T-cell (primary cell): ENCODE measurements around the gene NUP155. TPM values are rescaled to one million over a fixed set of nuclear protein-coding genes. Genes with fewer than 3 reads are reported as not detected.
A peak's percentile ranks its signal among the peaks of the same experiment; 100 is the strongest.

Source experiments
- ATAC-seq, 4 experiments: fragments of 200-7000 bp in 3 of 4; fragments of 150-1000 bp in 1 of 4; cut with Tn5 transposase; replicated peaks in 1 of 4; 1 replicate in 3 of 4; 2 replicates in 1 of 4; pipeline ENCODE4 v1.10.0; 2021; ENCODE audit warnings: moderate library complexity in 3 of 4, mild to moderate bottlenecking in 2 of 4, moderate number of reproducible peaks in 1 of 4
- CTCF ChIA-PET, 2 donors: fragments of 300-600 bp; sonication (Branson Sonifier 250); formaldehyde crosslinking; loops; one replicate each; lab custom pipeline; 2022; ENCODE audit warnings: antibody characterized with exemption in 2 of 2; lab: Charles Lee
- POLR2A ChIA-PET, 2 donors: fragments of 300-600 bp; sonication (Branson Sonifier 250); formaldehyde crosslinking; loops; one replicate each; lab custom pipeline; 2022; ENCODE audit warnings: antibody characterized with exemption in 2 of 2; lab: Charles Lee
- DNase-seq, 35 experiments: peaks; one replicate each; pipeline versions ENCODE4 v3.0.0 to v3.0.0-alpha.2; 2013 to 2023
- H3K27ac ChIP-seq: one replicate; pipeline ENCODE4 v1.5.1; 2013; ENCODE audit warnings: low read length
- H3K27me3 ChIP-seq, 2 experiments: replicated peaks in 1 of 2; 1 replicate in 1 of 2; 2 replicates in 1 of 2; pipeline versions ENCODE4 v1.6.1 to v1.7.0; 2013; ENCODE audit warnings: low read length in 1 of 2, mixed read lengths in 1 of 2; ENCODE audit not compliant: control insufficient read depth in 2 of 2, insufficient read depth in 2 of 2; ENCODE audit errors: extremely low read depth in 1 of 2
- H3K36me3 ChIP-seq, 2 donors: 1 replicate in 1 of 2; 2 replicates in 1 of 2; pipeline versions ENCODE4 v1.6.1 to v1.7.0; 2013; ENCODE audit warnings: low read length in 1 of 2; ENCODE audit not compliant: control insufficient read depth in 2 of 2, insufficient read depth in 1 of 2; ENCODE audit errors: extremely low read depth in 1 of 2
- H3K4me1 ChIP-seq, 2 experiments: 1 replicate in 1 of 2; 2 replicates in 1 of 2; pipeline versions ENCODE4 v1.6.1 to v1.7.0; 2013; ENCODE audit warnings: low read length in 2 of 2, mixed read lengths in 1 of 2; ENCODE audit not compliant: insufficient read depth in 2 of 2, control insufficient read depth in 1 of 2; ENCODE audit errors: extremely low read depth in 1 of 2
- H3K4me3 ChIP-seq, 2 donors: 1 replicate in 1 of 2; 2 replicates in 1 of 2; pipeline versions ENCODE4 v1.5.1 to v1.7.0; 2013; ENCODE audit warnings: mild to moderate bottlenecking in 2 of 2, low read length in 1 of 2, moderate library complexity in 1 of 2; ENCODE audit not compliant: control insufficient read depth in 1 of 2; ENCODE audit errors: extremely low read depth in 1 of 2
- H3K9me3 ChIP-seq: 2 replicates; pipeline ENCODE4 v1.7.0; 2013
- H3K27ac Mint-ChIP-seq, 2 donors: one replicate each; pipeline ENCODE4 v1.8.0; 2020 to 2021; ENCODE audit warnings: mild to moderate bottlenecking in 2 of 2, mixed read lengths in 2 of 2
- H3K27me3 Mint-ChIP-seq, 2 donors: one replicate each; pipeline ENCODE4 v1.8.0; 2021 to 2022; ENCODE audit warnings: mixed read lengths in 2 of 2
- H3K36me3 Mint-ChIP-seq: one replicate; pipeline ENCODE4 v1.8.0; 2021; ENCODE audit warnings: mixed read lengths
- H3K4me1 Mint-ChIP-seq, 3 donors: one replicate each; pipeline ENCODE4 v1.8.0; 2020 to 2022; ENCODE audit warnings: mixed read lengths in 3 of 3, mild to moderate bottlenecking in 1 of 3
- H3K4me3 Mint-ChIP-seq, 3 donors: one replicate each; pipeline ENCODE4 v1.8.0; 2020 to 2022; ENCODE audit warnings: mild to moderate bottlenecking in 3 of 3, mixed read lengths in 3 of 3, moderate library complexity in 3 of 3
- H3K9me3 Mint-ChIP-seq, 3 donors: one replicate each; pipeline ENCODE4 v1.8.0; 2020 to 2022; ENCODE audit warnings: mixed read lengths in 3 of 3
- WGBS: methylation state at CpG from one replicate; pipeline ENCODE4 v1.1.5; 2013; ENCODE audit warnings: missing lambda C conversion rate; ENCODE audit not compliant: insufficient coverage; 5-methylcytosine and 5-hydroxymethylcytosine counted together
- total RNA-seq, 35 experiments: library from RNA in 6 of 35; stranded (reverse) in 6 of 35; fragments of 120-200 nt in 1 of 35; gene quantifications; one replicate each; pipeline versions ENCODE4 v1.2.1 to v1.2.4 and lab custom pipeline; 2013 to 2026

Gene NUP155
- total RNA-seq, 5 donors from 2014 or later (not counting 1 experiment from before 2014, with no cell fraction given): 23.9 to 28.0 (median 25.7) TPM

DNA sequence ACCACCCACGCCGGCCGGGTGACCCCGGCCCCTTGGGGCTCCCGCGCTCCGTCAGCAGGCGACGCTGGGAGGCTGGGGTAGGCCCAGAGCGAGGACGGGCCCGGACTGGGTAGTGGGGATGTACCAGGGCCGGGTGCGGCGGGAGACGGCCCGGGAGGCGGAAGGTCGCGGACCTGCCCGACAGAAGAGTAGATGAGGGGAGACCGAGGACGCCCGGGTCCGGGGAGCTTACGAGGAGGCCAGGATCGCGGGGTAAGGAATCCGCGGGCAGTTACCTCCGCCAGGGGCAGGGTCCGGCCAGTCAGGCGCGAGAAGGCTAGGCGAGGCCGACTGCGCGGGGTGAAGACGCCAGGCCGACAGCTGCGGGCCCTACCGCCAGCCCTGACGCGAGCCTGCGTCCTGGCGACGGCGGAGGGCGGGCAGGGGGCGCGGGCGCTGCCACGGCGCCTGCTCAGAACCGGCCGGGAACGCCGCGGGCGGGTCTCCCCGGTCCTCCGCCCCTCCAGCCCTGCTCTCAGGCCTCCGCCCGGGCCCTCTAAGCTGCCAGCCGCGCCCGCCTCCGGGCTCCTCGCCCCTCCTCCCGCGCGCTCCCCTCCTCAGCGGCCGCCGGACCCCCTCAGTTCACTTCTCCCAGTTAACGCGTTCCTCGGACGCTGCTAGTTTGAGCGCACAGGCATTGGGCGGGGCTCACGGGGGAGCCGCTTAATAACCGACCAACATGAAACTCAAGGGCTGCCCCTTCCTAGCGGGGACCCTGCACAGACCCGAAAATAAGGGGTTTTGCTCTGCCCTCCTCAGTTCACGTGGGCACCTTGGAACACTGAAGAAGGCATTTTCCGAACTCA is 121.7 kb downstream of the NUP155 start, which contains the start of gene CPLANE1:
CPLANE1 (minus strand) TSS at position 407 of the 845 bp plus-strand sequence. CDS start 1,678 bp downstream, outside the sequence.
- Histone ChIP-seq H3K4me3 (peak within 1 kb of the TSS; percentile 88 to 89), H3K36me3 (no peaks in the 10 kb centered on the region), H3K27ac (peak within 1 kb of the TSS; percentile 67), H3K27me3 (peaks cover 0 to 4% of the 10 kb centered on the region in 2 experiments), H3K9me3 (no peaks in the 10 kb centered on the region), H3K4me1 (peaks cover 8 to 17% of the 10 kb centered on the region in 2 experiments)
- Mint-ChIP-seq H3K36me3 (no peaks in the 10 kb centered on the region), H3K27me3 (no peaks in the 10 kb centered on the region), H3K4me1 (peaks cover 15 to 21% (median 20%) of the 10 kb centered on the region in 3 donors), H3K27ac (peak within 1 kb of the TSS; percentile 20 to 86), H3K9me3 (peaks cover 0 to under 1% (median 0%) of the 10 kb centered on the region in 3 donors), H3K4me3 (peak within 1 kb of the TSS; percentile 85 to 93 (median 87))
- CTCF ChIA-PET: no interaction called here
- ATAC-seq: peak; percentile 84 to 89 (median 88)
- POLR2A ChIA-PET: interaction anchor here in 1 of 2 donors (0.5 kb wide), 1 partner anchor 190 kb away, joined by 5 read pairs; no protein-coding TSS in a partner anchor
- peak in 34 of 35 experiments; percentile 13 to 68 (median 44) for DNase-seq
- 2% methylated on average over 88 of the region's 88 CpGs for WGBS

DNA sequence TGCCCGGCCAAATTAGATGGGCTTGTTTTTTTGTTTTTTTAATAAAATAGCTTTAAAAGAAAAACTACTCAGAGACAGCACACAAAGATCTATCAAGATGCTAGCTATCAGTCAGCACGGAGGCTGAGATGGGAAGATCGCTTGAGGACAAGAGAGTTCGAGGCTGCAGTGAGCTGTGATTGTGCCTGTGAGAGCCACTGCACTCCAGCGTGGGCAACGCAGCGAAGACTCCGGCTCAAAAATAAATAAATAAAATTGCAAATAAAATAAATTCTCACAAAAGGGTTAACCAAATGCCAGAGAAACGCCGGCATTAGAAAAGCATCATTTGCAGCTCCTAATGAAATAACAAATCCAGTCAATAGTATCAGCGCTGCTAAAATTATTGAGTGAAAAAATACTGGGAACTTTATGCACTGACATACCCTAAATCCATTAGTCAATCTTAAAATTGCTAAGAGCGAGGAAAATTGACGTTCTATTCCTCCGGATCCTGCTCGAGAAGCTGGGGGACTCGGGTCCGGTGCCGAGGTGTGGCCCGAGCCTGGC is 122.4 kb downstream of the NUP155 start:
- peaks cover 15 to 21% (median 20%) of the 10 kb centered on the region in 3 donors for H3K4me1 Mint-ChIP-seq
- peak overlapping the region; percentile 77 to 93 (median 77) for H3K4me3 Mint-ChIP-seq
- peak in 1 of 35 experiments; percentile 12 for DNase-seq
- Histone ChIP-seq H3K9me3 (no peaks in the 10 kb centered on the region), H3K4me3 (peak overlapping the region; percentile 88 to 89), H3K27ac (no peak overlapping the region), H3K27me3 (peaks cover 0 to 4% of the 10 kb centered on the region in 2 experiments), H3K4me1 (peaks cover 8 to 17% of the 10 kb centered on the region in 2 experiments), H3K36me3 (no peaks in the 10 kb centered on the region)
- 0% methylated on average over 8 of the region's 19 CpGs for WGBS
- no peaks in the 10 kb centered on the region for H3K27me3 Mint-ChIP-seq
- POLR2A ChIA-PET: interaction anchor here in 1 of 2 donors (0.7 kb wide), 1 partner anchor 511 kb away, joined by 3 read pairs; no protein-coding TSS in a partner anchor
- H3K9me3 Mint-ChIP-seq: no peaks in the 10 kb centered on the region
- no peaks in the 10 kb centered on the region for H3K36me3 Mint-ChIP-seq
- ATAC-seq: no peak
- CTCF ChIA-PET: interaction anchor here in 1 of 2 donors (0.5 kb wide), 2 partner anchors 33 to 131 kb away, joined by 4 to 8 read pairs; no protein-coding TSS in a partner anchor
- peak overlapping the region in 1 of 2 donors; percentile 66 for H3K27ac Mint-ChIP-seq

DNA sequence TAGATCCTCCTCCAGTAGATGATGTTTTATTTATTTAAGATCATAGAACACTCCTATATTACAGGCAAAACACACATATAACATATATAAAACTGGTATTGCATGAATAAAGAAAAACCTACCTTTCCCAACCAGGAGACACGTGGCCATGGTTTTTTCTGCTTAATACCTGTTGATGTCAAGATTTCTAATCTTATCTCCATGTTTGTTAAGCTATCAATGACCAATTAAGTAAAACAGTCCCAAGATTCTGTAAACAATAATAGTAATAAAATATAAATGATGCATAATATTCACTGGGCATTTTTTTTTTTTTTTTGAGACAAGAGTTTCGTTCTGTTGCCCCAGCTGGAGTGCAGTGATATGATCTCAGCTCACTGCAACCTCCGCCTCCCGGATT is 123.4 kb downstream of the NUP155 start:
- H3K9me3 Mint-ChIP-seq: no peaks in the 10 kb centered on the region
- ChIA-PET CTCF (no interaction called here), POLR2A (interaction anchor here (0.6 kb wide), 3 partner anchors 8 to 168 kb away, joined by 3 to 5 read pairs (median 4); no protein-coding TSS in a partner anchor)
- ATAC-seq: no peak
- Histone ChIP-seq H3K4me3 (no peak overlapping the region), H3K4me1 (peaks cover 8 to 17% of the 10 kb centered on the region in 2 experiments), H3K9me3 (no peaks in the 10 kb centered on the region), H3K27ac (no peak overlapping the region), H3K27me3 (peaks cover 0 to 4% of the 10 kb centered on the region in 2 experiments), H3K36me3 (no peaks in the 10 kb centered on the region)
- no peak for DNase-seq
- peak overlapping the region; percentile 47 to 93 (median 77) for H3K4me3 Mint-ChIP-seq
- H3K36me3 Mint-ChIP-seq: peaks cover 4% of the 10 kb centered on the region
- no peaks in the 10 kb centered on the region for H3K27me3 Mint-ChIP-seq
- WGBS: 100% methylated on average over 2 of the region's 4 CpGs
- H3K4me1 Mint-ChIP-seq: peaks cover 15 to 21% (median 20%) of the 10 kb centered on the region in 3 donors
- no peak overlapping the region for H3K27ac Mint-ChIP-seq

GRCh38 chr5:37247036-37247435 is 123.9 kb downstream of the NUP155 start:
- peaks cover 0 to 4% of the 10 kb centered on the region in 2 experiments for H3K27me3 ChIP-seq
- peaks cover 6% of the 10 kb centered on the region for H3K36me3 Mint-ChIP-seq
- peaks cover 8 to 17% of the 10 kb centered on the region in 2 experiments for H3K4me1 ChIP-seq
- H3K27me3 Mint-ChIP-seq: no peaks in the 10 kb centered on the region
- H3K4me1 Mint-ChIP-seq: peaks cover 15 to 21% (median 20%) of the 10 kb centered on the region in 3 donors
- H3K36me3 ChIP-seq: no peaks in the 10 kb centered on the region
- peak overlapping the region in 2 of 3 donors; percentile 13 to 93 for H3K4me3 Mint-ChIP-seq
- WGBS: no CpG with 5 or more reads among the region's 1 CpG
- H3K4me3 ChIP-seq: no peak overlapping the region
- ChIA-PET CTCF (no interaction called here), POLR2A (interaction anchor here (0.6 kb wide), 2 partner anchors 8 to 167 kb away, joined by 3 to 5 read pairs; no protein-coding TSS in a partner anchor)
- ATAC-seq (no peak), DNase-seq (no peak)
- H3K9me3 Mint-ChIP-seq: no peaks in the 10 kb centered on the region
- H3K9me3 ChIP-seq: no peaks in the 10 kb centered on the region
- no peak overlapping the region for H3K27ac ChIP-seq
- no peak overlapping the region for H3K27ac Mint-ChIP-seq

Other genes starting within 250 kb of the NUP155 start
- 1 to 10 TPM; 5.1 to 9.4 (median 7.7) TPM for gene CPLANE1, start 121.7 kb downstream of the NUP155 start, total RNA-seq
- 10 to 100 TPM; 30.1 to 44.6 (median 37.5) TPM for gene WDR70, start 8.2 kb upstream of the NUP155 start, total RNA-seq